ENCODE data around the gene ACAD10.
"Not testable (repeated sequence)": the region's sequence is repeated elsewhere in the genome, so short reads cannot be mapped to it uniquely, and the experiment has no call there.

ACAD10 gene

DNA sequence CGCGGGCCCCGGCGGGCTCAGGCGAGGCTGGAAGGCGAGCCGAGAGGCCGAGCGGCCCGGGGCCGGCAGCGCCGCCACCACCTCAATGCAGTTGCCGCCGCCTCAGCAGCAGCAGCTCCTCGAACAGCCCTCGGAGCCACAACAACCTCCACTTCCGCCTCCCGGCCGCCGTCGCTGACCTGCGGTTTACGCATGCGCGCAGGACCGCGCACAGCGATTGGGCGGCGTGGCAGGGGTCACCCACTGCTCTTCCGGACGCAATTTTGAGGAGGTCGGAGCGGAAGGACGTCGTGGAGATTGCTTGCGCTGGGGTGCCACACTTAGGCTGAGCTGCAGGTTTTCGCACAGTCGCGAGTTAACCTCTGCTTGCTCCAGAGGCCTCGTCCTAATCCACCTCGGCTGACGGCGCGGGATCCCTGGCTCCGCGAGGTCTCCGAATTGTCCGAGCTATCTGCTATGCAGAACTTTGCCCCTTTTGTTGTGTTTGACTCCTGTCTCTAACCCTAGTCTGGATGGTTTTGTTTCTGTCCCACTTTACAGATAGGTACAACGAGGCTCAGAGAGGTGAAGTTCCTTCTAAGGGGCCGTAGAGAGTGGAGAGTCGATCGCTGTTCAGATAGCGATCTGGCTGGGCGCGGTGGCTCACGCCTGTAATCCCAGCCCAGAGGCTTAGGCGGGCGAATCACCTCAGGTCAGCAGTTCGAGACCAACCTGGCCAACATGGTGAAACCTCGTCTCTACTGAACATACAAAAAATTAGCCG lies at the start of gene ACAD10, which contains the start of gene BRAP:
TSS of gene ACAD10 (plus strand) at position 243 of the 763 bp plus-strand sequence. CDS start 6,657 bp downstream, outside the sequence.
TSS of gene BRAP (minus strand) at position 146 of the 763 bp plus-strand sequence. CDS start 164 bp downstream, outside the sequence.
- peak; percentile 81 to 90 for DNase-seq (ENCODE audit: low read depth in 2 of 2)

DNA sequence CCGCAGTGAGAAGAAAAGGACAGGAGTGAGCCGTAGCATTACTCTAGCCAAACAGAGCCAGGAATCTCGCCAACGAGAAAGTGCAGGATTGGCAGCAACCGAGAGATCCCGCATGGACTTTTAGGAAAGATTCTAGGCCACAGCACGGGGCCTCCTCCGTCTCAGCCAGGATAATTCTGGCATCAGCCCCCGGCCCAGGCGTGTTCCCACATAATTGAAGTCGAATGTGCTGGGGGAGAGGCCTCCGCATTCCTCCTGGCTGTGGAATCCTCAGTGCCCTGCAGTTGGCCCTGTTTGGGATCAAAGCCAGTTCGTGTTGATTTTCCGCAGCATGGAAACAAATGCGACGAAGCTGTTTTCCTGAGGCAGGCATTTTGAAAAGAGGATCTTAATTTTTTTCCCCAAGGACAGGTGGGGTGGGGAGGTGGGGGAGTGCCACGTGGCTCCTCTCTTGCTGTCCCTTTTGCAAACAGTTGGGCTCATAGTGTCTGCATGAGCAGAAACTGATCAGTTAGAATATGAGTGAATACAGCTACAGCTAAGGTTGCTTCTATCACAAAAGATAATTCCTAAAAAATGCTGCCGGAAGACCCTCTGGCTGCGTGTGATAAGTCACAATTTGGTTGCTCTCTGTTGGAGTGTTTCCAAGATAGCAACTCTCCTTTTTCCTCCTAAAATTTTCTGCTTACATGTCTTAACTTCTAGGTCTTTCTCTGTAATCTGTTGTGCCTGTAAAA lies 49.5 kb upstream of the ACAD10 start:
- DNase-seq (ENCODE audit: low read depth in 2 of 2), result no peak

DNA sequence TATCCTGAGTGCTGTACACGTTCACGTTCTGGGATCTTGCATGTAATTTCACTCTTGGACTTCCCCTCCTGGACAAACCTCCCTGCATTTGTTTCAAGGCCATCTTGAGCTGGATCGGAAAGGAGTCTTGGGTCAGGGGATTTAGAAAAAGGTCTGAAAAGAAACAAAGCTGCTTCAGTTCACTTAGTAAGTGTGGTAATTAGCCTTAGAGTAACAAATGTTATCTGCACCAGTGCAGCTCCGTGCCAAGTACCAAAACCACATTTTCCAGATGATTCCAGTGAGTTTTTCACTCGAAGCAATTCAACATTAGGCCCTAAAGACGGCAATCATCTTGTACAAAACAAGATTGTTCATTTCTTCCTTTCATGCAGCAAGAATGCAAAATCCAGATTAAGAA lies 47.3 kb upstream of the ACAD10 start:
- no peak for DNase-seq (ENCODE audit: low read depth in 2 of 2)

DNA sequence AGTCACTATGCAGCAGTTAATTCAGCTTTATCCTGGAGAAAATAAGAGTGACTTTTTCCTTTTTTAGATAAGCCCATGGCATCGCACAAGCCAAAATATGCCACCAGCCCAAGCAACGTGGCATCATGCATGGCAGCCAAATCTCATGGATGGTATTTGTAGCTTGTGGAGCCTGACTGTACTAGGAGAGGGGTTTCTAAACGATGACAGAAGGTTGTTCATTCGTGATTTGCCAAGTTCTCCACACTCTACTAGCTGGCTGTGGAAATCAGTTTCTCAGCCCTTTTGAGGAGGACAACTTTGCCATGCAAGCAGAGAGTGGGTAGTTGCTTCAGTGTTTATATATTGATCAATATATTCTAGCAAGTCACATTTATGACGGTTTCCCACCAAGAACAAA lies 45.3 kb upstream of the ACAD10 start:
- no peak for DNase-seq (ENCODE audit: low read depth in 2 of 2)

DNA sequence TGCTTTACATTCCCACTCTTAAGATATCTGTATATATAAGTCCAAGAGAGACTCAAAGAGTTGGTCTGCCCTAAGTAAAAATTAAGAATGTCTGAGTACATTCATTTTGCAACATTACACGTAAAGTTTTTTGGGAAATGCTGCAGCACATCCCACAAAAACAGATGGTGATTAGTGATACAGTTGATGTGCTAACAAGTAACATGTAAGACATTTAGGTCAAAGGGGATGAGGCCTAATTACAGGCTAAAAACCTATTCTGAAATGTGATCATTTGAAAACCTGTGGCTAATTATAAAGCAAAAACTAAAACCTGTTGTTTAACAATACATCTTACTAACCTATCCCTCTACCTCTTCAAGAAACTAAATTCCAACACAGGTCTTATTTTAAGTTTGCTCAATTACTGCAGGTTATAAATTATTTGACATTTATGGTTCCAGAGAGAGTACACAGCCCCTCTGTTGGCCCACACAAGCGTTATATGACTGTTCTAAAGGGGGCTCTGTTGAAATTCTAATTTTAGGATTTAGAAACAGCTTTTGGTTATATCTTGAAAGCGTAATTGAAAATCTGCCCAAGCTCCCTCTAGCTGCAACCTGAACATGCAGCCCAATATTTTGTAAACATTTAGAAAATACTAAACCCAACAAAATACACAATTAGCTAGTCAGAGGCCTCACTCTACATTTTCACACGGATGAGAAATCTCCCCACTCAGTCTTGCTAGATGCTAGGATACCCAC lies 43.0 kb upstream of the ACAD10 start:
- no peak for DNase-seq (ENCODE audit: low read depth in 2 of 2)

DNA sequence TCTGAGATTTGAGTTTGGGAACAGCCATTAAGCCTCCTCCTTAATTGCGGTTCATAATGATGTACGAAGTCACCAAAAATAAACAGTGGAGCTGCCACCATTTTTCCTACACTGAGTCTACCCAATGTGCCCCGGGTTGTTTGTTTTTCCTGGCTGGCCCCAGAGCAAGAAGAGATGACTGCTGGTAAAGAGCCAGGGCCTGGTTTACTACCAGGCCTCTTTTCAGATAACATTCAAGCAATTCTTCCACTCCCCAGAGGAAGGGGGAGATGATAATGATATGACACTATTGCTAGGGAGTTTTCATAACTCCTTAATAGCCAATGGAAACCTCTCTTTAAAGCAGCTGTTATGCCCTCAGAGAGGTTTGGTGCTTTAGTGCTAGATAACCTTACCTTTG lies 42.4 kb upstream of the ACAD10 start:
- no peak for DNase-seq (ENCODE audit: low read depth in 2 of 2)

DNA sequence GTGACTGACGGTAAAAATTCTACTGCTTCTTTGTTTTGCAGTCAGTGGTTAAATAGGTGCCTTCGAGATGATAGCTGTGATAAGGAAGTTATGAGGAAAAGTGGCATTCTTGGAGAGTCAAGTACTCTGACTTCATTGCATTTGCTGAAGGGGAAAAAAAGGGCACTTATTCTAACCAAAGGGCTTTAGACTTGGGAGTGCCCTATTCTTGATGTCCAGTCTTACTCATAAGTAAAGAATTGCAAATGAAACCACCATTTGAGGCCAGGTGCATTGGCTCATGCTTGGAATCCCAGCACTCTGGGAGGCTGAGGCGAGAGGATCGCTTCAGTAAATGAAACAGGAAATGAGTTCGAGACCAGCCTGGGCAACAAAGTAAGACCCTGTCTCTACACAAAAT lies 40.4 kb upstream of the ACAD10 start:
- DNase-seq (ENCODE audit: low read depth in 2 of 2), result no peak

DNA sequence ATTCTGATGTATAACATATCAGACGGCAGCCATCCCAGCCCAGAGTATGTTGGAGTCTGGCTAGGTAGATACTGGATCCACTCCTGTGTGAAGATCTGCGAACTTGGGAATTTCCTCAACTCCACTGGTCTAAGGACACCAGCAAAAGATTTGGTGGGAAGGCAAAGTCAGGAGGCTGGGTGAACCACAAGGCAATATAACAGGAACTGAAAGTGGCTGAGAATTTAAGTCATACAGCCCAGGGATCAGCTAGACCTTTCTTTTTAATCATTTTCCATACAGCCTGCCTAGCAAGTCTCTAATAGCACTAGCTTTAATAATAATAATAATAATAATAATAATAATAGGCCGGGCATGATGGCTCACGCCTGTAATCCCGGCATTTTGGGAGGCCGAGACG lies 34.9 kb upstream of the ACAD10 start:
- no peak for DNase-seq (ENCODE audit: low read depth in 2 of 2)

DNA sequence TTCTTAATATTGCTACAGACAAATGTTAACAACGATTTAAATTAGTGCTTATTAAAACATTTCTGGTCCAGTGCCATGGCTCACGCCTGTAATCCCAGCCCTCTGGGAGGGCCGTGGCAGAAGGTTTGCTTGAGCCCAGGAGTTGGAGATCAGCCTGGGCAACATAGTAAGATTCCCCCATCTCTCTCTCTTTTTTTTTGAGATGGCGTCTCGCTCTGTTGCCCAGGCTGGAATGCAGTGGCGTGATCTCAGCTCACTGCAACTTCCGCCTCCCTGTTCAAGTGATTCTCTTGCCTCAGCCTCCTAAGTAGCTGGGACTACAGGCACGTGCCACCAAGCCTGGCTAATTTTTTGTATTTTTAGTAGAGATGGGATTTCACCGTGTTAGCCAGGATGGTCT lies 33.3 kb upstream of the ACAD10 start:
- not testable (repeated sequence) for DNase-seq (ENCODE audit: low read depth in 2 of 2)

DNA sequence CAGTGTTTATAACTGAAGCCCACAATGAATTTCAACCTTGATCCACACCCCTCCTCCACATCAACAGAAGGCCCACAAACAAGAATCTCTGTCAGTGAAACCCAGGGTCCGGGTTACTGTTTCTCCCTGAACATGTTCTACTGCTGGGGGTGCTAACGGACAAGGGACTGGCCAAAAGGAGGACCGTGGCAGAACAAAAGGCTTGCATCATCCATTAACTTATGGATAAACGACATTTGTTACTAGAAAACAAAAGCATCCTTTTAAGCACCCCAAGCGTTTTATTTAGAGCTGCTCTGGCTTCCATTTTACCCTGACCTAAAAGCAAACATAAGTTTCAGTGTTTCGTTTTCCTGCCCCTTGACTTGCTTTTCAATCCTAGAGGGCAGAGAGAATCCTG lies 32.3 kb upstream of the ACAD10 start:
- no peak for DNase-seq (ENCODE audit: low read depth in 2 of 2)

DNA sequence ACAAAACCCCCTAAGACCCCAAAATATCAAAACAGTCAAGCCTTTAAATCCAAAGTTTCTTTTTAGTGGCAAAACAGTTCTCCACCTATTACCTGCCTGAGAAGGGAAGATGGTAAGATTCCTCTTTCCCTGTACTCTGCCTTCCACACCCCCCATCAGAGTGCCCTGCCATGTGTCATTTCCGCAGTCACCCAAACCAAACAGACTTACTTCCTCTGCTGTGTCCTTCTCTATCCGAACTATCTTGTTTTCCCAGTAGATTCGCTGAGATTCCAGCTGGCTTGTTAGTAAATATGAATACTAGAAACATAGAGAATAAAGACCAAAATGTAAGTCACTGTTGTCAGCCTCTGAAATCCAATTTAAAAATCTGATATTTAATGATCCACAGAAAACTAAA lies 30.5 kb upstream of the ACAD10 start:
- no peak for DNase-seq (ENCODE audit: low read depth in 2 of 2)

DNA sequence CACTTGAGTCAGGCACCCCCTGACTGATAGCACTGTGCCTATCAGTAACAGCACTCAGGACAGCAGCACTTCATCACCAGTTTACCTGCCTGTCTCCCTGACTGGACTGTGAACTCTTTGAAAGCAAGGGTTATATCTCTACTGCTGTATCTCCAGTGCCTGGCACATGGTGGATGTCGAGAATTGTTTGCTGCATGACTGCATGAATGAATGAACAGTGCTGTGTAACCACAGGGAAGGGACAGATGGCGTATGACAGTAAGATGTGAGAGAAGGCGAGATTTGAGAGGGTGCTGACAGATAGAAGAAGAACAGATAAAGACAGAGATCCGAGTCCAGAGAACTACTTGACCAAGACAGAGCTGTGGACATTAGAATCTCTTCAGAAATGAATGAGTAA lies 29.8 kb upstream of the ACAD10 start:
- no peak for DNase-seq (ENCODE audit: low read depth in 2 of 2)

DNA sequence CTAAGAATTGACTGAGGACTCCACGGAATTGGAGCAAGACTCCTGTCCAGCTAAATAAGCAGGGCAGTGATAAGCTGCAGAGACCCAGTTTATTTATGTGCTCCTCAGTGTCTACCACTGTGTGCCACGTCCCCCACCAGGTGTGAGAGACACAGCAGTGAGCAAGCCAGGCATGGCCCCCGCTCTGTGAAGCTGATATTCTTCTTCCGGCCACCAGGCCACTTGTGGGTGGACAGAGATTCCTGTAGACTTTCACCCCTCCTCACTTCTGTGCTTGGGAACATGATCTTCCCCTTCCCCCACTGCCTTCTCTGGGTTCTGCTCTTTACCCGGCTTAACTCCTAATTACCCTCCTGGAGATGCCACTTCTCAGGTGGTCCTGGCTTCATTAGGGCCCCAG lies 21.4 kb upstream of the ACAD10 start:
- no peak for DNase-seq (ENCODE audit: low read depth in 2 of 2)

DNA sequence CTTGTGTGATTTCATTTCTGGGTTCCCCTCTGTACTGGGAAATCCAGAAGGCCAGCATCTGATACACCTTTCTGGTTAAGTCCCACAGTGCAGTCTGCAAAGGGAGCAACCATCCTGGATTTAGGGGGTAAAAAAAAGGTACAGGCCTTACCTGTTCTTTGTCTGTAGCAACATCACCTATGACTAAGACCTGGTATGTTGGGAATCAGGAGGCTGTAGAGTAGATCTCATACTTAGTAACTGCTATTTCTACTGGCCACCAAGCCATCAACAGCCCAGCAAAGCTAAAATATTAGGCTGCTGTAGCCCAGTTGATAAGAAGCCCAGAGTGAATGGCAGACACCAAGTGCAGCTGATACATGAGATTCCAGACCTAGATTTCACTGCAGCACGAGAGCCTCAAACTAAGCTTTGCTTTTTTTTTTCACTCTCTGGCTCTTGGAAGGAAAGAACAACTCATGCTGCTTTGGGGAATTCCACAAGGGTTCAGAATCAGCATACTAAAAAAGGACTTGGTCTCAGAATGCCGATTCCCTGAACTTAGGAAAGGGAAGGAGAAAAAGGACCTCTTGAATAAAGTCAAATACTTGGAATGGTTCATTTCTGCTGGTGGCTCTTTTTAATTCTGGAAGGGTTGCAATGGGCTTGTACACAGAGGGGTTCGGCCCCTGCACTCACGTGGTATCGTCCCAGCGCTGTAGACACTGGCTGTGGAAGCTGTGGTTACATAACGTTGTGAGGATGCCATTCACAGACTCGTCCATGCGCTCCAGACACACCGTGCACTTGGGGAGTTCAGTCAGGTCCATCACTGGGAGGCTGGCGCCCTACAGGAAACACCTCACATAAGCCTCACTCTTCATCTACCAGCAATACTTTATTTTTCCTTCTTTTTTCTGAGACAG lies 20.6 kb upstream of the ACAD10 start:
- DNase-seq (ENCODE audit: low read depth in 2 of 2), result no peak

DNA sequence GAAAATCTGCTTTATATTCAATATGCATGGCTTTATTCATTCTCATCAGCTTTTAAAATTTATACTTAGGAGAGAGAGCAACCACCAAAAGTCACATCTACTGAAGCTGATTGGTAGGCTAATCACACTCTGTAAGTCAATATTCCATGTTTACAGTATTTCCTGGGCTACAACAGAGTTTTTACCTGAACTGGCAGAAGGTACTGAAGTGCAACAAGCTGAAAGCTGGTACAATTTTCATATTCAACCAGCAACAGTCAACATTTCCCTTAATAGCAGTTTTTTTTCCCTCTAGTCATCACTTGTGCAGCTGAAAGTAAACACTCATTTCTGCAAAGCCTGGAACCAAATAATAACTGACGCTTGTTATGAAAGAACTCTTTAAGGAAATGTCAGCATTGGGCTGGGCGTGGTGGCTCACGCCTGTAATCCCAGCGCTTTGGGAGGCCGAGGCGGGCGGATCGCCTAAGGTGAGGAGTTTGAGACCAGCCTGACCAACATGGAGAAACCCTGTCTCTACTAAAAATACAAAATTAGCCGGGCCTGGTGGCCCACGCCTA lies 13.0 kb upstream of the ACAD10 start:
- DNase-seq (ENCODE audit: low read depth in 2 of 2), result no peak

DNA sequence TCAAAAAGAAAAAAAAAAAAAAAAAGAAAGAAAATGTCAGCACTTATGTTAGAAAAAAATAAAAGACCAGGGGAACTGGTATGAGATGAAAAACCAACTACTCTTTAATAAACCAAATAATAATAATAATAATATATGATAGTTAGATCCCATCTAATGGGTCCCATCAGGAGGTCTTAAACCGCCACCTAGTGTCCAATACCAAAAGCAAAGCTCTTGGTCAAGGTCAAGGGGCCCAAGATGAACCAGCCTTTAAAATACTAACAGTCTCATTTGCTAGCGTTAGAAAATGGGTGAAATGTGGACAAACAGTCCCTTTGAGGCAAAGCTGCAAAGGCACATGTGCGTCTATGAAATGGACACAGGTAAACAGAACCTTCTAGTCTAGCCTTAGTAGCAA lies 12.3 kb upstream of the ACAD10 start:
- DNase-seq (ENCODE audit: low read depth in 2 of 2), result no peak

DNA sequence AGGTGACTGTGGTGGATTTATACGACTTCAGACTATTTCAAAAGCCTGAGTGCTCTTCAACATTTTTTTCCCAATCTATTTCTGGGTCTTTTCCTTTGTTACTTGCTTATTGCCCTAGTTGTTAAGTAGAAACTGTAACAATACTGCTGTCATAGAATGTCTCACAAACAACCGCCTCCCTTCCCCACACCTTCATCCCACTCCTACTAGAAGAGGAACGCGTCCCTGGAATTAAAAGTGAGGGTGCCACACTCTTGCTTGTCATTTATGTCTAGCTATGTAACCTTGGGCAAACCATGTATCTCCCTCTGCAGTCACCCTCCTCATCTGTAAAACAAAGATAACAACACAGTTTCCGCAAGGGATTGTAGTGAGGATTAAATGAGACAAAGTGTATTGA lies 8.7 kb upstream of the ACAD10 start:
- no peak for DNase-seq (ENCODE audit: low read depth in 2 of 2)

DNA sequence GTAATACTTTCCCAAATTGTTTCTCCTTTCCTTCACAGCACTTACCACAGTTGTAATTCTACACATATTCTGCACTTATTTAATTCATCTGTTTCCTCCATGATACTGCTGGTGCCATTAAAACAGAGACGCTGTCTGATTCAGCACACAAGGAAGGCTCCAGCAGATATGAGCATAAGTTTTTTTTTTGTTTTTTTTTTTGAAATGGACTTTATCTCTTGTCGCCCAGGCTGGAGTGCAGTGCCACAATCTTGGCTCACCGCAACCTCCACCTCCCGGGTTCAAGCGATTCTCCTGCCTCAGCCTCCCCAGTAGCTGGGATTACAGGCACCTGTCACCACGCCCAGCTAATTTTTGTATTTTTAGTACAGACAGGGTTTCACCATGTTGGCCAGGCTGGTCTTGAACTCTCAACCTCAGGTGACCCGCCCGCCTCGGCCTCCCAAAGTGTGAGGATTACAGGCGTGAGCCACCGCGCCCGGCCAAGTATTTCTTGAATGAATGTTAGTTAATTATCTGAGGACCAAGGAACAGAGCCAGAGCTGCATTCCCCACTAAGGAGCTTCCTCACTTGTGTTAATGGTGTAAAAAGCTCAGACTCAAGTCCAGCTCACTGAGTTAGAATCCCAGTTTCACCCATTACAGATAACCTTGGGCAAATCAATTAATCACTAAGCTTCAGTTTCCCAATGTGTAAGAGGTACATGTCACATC lies 1.2 kb upstream of the ACAD10 start:
- not testable (repeated sequence) for DNase-seq (ENCODE audit: low read depth in 2 of 2)

DNA sequence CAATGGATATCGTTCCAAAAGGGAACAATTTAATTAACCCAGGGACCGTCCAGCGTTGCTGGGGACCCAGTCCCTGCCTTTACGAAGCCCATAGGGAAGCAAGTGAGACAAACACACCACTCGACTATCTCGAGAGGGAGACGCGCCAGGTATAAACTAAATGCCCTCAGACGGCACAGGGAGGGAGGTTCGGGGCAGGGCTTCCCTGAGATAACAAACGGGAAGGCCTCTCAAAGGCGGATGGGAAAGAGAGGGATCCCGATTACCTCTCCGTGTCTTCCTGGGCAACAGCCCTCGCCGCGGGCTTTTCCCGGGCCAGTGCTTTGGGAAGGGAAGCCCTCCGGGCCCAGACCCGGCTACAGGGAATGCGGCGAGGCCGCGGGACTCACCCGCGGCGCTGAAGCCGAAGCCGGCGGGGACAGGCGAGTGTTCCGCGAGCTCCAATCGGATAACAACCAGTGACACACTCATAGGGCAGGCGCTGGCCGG lies 487 bp upstream of the ACAD10 start:
- peak in 1 of 2 donors; percentile 3 for DNase-seq (ENCODE audit: low read depth in 2 of 2)

DNA sequence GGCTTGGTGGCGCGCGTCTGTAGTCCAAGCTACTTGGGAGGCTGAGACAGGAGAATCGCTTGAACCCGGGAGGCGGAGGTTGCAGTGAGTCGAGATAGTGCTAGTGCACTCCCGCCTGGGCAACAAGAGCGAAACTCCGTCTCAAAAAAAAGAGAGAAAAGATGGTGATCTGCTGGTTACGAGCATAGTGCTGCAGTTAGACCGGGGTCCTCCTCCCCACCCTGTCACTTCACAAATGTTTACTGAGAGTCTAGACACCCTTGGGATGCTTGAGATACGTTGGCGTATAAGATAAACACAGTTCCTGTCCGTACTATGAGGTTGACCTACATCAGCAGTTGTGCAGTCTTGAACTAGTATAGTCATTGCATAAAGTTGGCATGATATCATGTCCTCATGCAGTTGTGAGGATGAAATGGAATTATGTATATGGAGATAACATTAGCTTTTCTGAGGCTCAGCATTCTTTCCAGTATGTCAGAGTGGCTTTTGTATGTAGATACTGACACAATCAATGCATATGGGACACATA lies 787 bp downstream of the ACAD10 start:
- DNase-seq (ENCODE audit: low read depth in 2 of 2), result no peak

Measured in stimulated activated CD4-positive, alpha-beta T cell treated with anti-CD3 and anti-CD28 coated beads, Interleukin-1b, Interleukin-23, amount 100 ng/mL, for 4 hours (primary cell).